ENCODE results near the gene NDE1. TPM values are rescaled to one million over a fixed set of nuclear protein-coding genes. Genes with fewer than 3 reads are reported as not detected.

The NDE1 gene
- total RNA-seq, 1 donor from 2014 or later = 6.5 TPM

- DNase-seq (ENCODE audit: low read depth) = no peak
Observed at GRCh38 chr16:15765116-15765515, 115.1 kb downstream of the NDE1 start.

- peak; percentile 86 for DNase-seq (ENCODE audit: low read depth)
Observed at GRCh38 chr16:15765880-15766279, 115.8 kb downstream of the NDE1 start.

- no peak for DNase-seq (ENCODE audit: low read depth)
Observed at GRCh38 chr16:15766918-15767317, 116.9 kb downstream of the NDE1 start.

GRCh38 chr16:15768201-15768600, 118.2 kb downstream of the NDE1 start:
- DNase-seq (ENCODE audit: low read depth) = no peak

GRCh38 chr16:15769239-15769638, 119.2 kb downstream of the NDE1 start:
- DNase-seq (ENCODE audit: low read depth) = no peak

GRCh38 chr16:15770107-15770506, 120.1 kb downstream of the NDE1 start:
- DNase-seq (ENCODE audit: low read depth) = no peak

GRCh38 chr16:15770512-15770911, 120.5 kb downstream of the NDE1 start:
- DNase-seq (ENCODE audit: low read depth) = no peak

- DNase-seq (ENCODE audit: low read depth) = no peak
Observed at GRCh38 chr16:15771694-15772093, 121.6 kb downstream of the NDE1 start.

- peak; percentile 50 for DNase-seq (ENCODE audit: low read depth)
Observed at GRCh38 chr16:15772579-15773293, 122.7 kb downstream of the NDE1 start.

GRCh38 chr16:15773968-15774367, 123.9 kb downstream of the NDE1 start:
- no peak for DNase-seq (ENCODE audit: low read depth)

- no peak for DNase-seq (ENCODE audit: low read depth)
Observed at GRCh38 chr16:15775209-15775608, 125.2 kb downstream of the NDE1 start.

- DNase-seq (ENCODE audit: low read depth) = no peak
Observed at GRCh38 chr16:15775663-15776304, 125.7 kb downstream of the NDE1 start.

MicroRNA genes within 50 kb of the gene (microRNA counts, 767-probe panel; counts per million panel counts)
- microRNA hsa-miR-484 = not detected

Other genes starting within 250 kb of the NDE1 start
- 17.4 and 29.5 TPM in 2 replicates for gene BMERB1, start 215.7 kb upstream of the NDE1 start, total RNA-seq
- gene MARF1, start 7.1 kb upstream of the NDE1 start, total RNA-seq = 12.3 and 16.2 TPM in 2 replicates
- 0.03 and 0.05 TPM in 2 replicates for gene MYH11, start 206.8 kb downstream of the NDE1 start, total RNA-seq
- 45.5 and 46.5 TPM in 2 replicates for gene CEP20, start 238.4 kb downstream of the NDE1 start, total RNA-seq